Mucosa of descending colon (tissue), 3 donors: ENCODE results near the gene HS6ST2. TPM values are rescaled to one million over a fixed set of nuclear protein-coding genes. Genes with fewer than 3 reads are reported as not detected.
"Not testable (repeated sequence)": the region's sequence is repeated elsewhere in the genome, so short reads cannot be mapped to it uniquely, and the experiment has no call there.

ENCODE experiments used
- ATAC-seq: fragments of 200-7000 bp; cut with Tn5 transposase; one replicate; pipeline ENCODE4 v1.9.1; 2020; ENCODE audit warnings: mild to moderate bottlenecking, moderate library complexity
- DNase-seq, 3 donors: peaks; one replicate each; pipeline ENCODE4 v3.0.0-alpha.2; 2020
- H3K36me3 ChIP-seq: fragments of 200-600 bp; one replicate; pipeline ENCODE4 v1.8.0; 2021; ENCODE audit warnings: low read depth, mild to moderate bottlenecking
- H3K4me1 ChIP-seq: fragments of 200-600 bp; one replicate; pipeline ENCODE4 v1.8.0; 2021; ENCODE audit warnings: low read depth, mild to moderate bottlenecking
- H3K4me3 ChIP-seq: fragments of 200-600 bp; one replicate; pipeline ENCODE4 v1.8.0; 2021; ENCODE audit warnings: mild to moderate bottlenecking
- H3K9me3 ChIP-seq: fragments of 200-600 bp; one replicate; pipeline ENCODE4 v1.8.0; 2021; ENCODE audit warnings: mild to moderate bottlenecking
- CTCF ChIP-seq: fragments of 200-600 bp; IDR thresholded peaks from one replicate; pipeline ENCODE4 v1.8.0; 2022; ENCODE audit warnings: antibody characterized with exemption, mild to moderate bottlenecking
- intact Hi-C, 2 donors: fragments of 100-400 bp; cut with DNase I in 1 of 2; cut with micrococcal nuclease in 1 of 2; formaldehyde crosslinking; loops; one replicate each; pipeline versions ENCODE4 v1.11.0 to v1.11.1; 2022; cut with DNase I, micrococcal nuclease
- total RNA-seq, 3 donors: library from RNA; stranded (reverse); fragmentation: NEBNext Ultra II Directional in 2 of 3; extraction: Animal tissue kit (Norgen Biotek cat#: 25700) in 2 of 3; gene quantifications; one replicate each; pipeline versions ENCODE4 v1.2.1 to v1.2.4, GENCODE V29; 2021 to 2023
- donor health status: DM: no; HTN: no; CAD: no; lungs with moderate emphysema.
- donor health status: DM: no; HTN: no; CAD: no.
- donor health status: DM: no; HTN: yes; CAD: no.

HS6ST2 gene
- total RNA-seq, 3 donors from 2014 or later = 0.38 to 1.5 (median 0.52) TPM

DNA sequence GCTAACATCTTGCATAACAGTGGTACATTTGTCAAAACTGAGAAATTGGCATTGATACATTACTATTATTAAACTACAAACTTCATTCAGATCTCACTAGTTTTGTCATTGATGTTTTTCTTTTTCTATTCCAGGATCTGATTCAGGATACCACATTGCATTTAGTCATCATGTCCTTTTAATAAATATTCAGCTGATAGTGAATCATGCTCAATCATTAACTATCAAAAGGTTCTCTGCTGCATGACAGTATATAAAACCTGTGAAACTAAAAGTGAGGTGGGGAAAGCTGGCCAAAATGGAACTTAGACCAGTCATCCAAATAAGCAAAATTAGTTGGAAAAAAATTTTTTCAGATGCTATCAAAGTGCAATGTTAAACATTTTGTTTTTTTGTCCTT is 28.1 kb upstream of the HS6ST2 start:
- Histone ChIP-seq H3K9me3 (no peaks in the 10 kb centered on the region), H3K4me3 (no peak overlapping the region), H3K36me3 (no peaks in the 10 kb centered on the region), H3K4me1 (no peaks in the 10 kb centered on the region)
- intact Hi-C loops = no loop called here
- DNase-seq (no peak), ATAC-seq (no peak)
- TF ChIP-seq CTCF = no peak

DNA sequence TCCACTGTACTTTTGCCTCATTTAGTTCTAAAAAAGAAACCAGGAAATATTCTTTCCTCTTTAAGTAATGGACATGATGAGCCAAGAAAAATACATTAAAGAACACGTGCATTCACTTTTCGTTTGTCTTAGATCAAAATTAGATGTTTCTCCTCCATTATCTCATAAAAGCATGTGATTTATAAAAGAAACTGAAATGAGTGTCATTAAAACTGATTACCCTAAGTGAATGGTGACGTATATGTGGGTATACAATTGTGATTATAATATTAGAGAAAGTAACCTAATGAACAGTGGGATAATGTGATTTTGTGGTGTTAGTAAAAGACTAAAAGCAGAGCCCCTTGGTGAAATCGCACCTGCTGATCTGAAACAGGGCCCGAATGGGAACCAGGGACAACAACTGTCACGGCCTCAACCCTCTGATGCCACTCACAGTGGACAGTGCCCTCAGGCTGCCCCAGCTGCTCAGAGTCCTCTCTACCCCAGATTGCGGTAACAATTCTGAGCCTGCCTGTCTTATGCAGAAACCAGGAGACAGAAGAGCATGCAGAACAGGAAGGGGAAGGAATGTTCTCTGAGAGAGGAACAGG is 25.7 kb upstream of the HS6ST2 start:
- ATAC-seq = no peak
- H3K4me3 ChIP-seq = no peak overlapping the region
- H3K4me1 ChIP-seq = no peaks in the 10 kb centered on the region
- DNase-seq = no peak
- no peaks in the 10 kb centered on the region for H3K36me3 ChIP-seq
- no peaks in the 10 kb centered on the region for H3K9me3 ChIP-seq
- intact Hi-C loops = no loop called here
- TF ChIP-seq CTCF = no peak

- DNase-seq = no peak
These were observed 25.1 kb upstream of the HS6ST2 start for GRCh38 chrX:132983496-132983895.

GRCh38 chrX:132980035-132980434 is 21.6 kb upstream of the HS6ST2 start:
- ATAC-seq, DNase-seq, H3K4me1 ChIP-seq, H3K4me3 ChIP-seq, intact Hi-C loops, H3K36me3 ChIP-seq, H3K9me3 ChIP-seq: not testable (repeated sequence)

More at GRCh38 chrX:132983496-132983895, 25.1 kb upstream of the HS6ST2 start:
- Histone ChIP-seq H3K4me1 (no peaks in the 10 kb centered on the region), H3K9me3 (no peaks in the 10 kb centered on the region), H3K36me3 (no peaks in the 10 kb centered on the region), H3K4me3 (no peak overlapping the region)
- TF ChIP-seq CTCF = no peak
- no peak for ATAC-seq
- intact Hi-C loops = no loop called here

GRCh38 chrX:132968296-132968949 is 10.0 kb upstream of the HS6ST2 start:
- no peak overlapping the region for H3K4me3 ChIP-seq
- intact Hi-C loops = no loop called here
- no peaks in the 10 kb centered on the region for H3K36me3 ChIP-seq
- TF ChIP-seq CTCF = no peak
- H3K9me3 ChIP-seq = no peaks in the 10 kb centered on the region
- no peaks in the 10 kb centered on the region for H3K4me1 ChIP-seq
- ATAC-seq (no peak), DNase-seq (no peak)

DNA sequence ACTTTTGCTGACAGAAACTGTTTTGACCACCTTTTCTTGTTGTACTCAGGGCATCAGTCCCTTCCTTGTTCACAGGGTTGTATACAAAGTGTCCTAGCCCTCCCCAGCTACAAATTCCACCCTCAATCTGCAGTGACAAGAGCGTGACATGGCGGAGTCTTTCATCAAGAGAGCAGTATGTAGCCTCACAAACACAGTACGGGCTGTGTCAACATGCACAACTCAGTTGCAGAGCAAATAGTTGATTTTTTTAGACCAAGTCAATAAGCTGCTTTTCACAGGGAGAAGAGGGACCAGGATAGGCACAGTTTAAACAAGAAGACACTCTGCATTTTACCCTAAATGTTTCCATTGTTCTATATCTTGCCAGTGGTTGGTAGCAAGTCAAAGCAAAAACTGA is 8.6 kb upstream of the HS6ST2 start:
- DNase-seq = no peak
- Histone ChIP-seq H3K4me3 (no peak overlapping the region), H3K4me1 (no peaks in the 10 kb centered on the region), H3K36me3 (no peaks in the 10 kb centered on the region), H3K9me3 (no peaks in the 10 kb centered on the region)
- no peak for TF ChIP-seq CTCF
- ATAC-seq = no peak
- intact Hi-C loops = no loop called here
